HEK293T (cell line): ENCODE data around the gene SFMBT1.
"Not testable (repeated sequence)": the region's sequence is repeated elsewhere in the genome, so short reads cannot be mapped to it uniquely, and the experiment has no call there.

Source experiments
- CTCF ChIA-PET: fragments of 350-600 bp; formaldehyde crosslinking; extraction: SDS; loops from one replicate; lab custom pipeline; 2021; ENCODE audit warnings: antibody characterized with exemption, inconsistent platforms; lab: Yijun Ruan, JAX
- POLR2A ChIA-PET: fragments of 350-600 bp; formaldehyde crosslinking; extraction: SDS; loops from one replicate; lab custom pipeline; 2020; ENCODE audit warnings: antibody characterized with exemption, inconsistent platforms; lab: Yijun Ruan, JAX
- DNase-seq: peaks from one replicate; pipeline ENCODE4 v3.0.0; 2012; ENCODE audit warnings: mixed read lengths; ENCODE audit errors: extremely low spot score
- ARNT ChIP-seq: fragments of 450-650 bp; IDR thresholded peaks from 2 replicates; pipeline ENCODE4 v1.6.1; 2017; ENCODE audit warnings: mild to moderate bottlenecking
- BHLHE40 ChIP-seq: fragments of 450-650 bp; IDR thresholded peaks from 2 replicates; pipeline ENCODE4 v1.6.1; 2016; ENCODE audit warnings: mild to moderate bottlenecking, moderate library complexity, borderline replicate concordance
- CTBP1 ChIP-seq: fragments of 450-650 bp; IDR thresholded peaks from 2 replicates; pipeline ENCODE4 v1.6.1; 2016; ENCODE audit warnings: borderline replicate concordance
- ELF4 ChIP-seq: fragments of 450-650 bp; IDR thresholded peaks from 2 replicates; pipeline ENCODE4 v1.6.1; 2017; ENCODE audit warnings: antibody characterized with exemption
- FOXA1 ChIP-seq: fragments of 450-650 bp; IDR thresholded peaks from 2 replicates; pipeline ENCODE4 v1.6.1; 2016; ENCODE audit warnings: mild to moderate bottlenecking
- FOXK2 ChIP-seq: fragments of 450-650 bp; IDR thresholded peaks from 2 replicates; pipeline ENCODE4 v1.6.1; 2016; ENCODE audit warnings: mild to moderate bottlenecking
- FOXM1 ChIP-seq: fragments of 450-650 bp; IDR thresholded peaks from 2 replicates; pipeline ENCODE4 v1.6.1; 2017; ENCODE audit warnings: mild to moderate bottlenecking, borderline replicate concordance
- HDGF ChIP-seq: fragments of 450-650 bp; IDR thresholded peaks from 2 replicates; pipeline ENCODE4 v1.6.1; 2017; ENCODE audit warnings: antibody characterized with exemption, borderline replicate concordance
- L3MBTL2 ChIP-seq: fragments of 450-650 bp; conservative IDR thresholded peaks from 2 replicates; pipeline ENCODE4 v1.6.1; 2016; ENCODE audit warnings: mild to moderate bottlenecking
- LEF1 ChIP-seq: fragments of 450-650 bp; IDR thresholded peaks from 2 replicates; pipeline ENCODE4 v1.6.1; 2017; ENCODE audit warnings: mild to moderate bottlenecking, borderline replicate concordance
- NFRKB ChIP-seq: fragments of 450-650 bp; IDR thresholded peaks from 2 replicates; pipeline ENCODE4 v1.6.1; 2016; ENCODE audit warnings: mild to moderate bottlenecking, moderate library complexity
- SP1 ChIP-seq: fragments of 450-650 bp; IDR thresholded peaks from 2 replicates; pipeline ENCODE4 v1.6.1; 2017
- SUZ12 ChIP-seq: fragments of 450-650 bp; IDR thresholded peaks from 2 replicates; pipeline ENCODE4 v1.6.1; 2016; ENCODE audit warnings: mild to moderate bottlenecking
- TARDBP ChIP-seq: fragments of 450-650 bp; IDR thresholded peaks from 2 replicates; pipeline ENCODE4 v1.6.1; 2016
- ZNF384 ChIP-seq: fragments of 450-650 bp; IDR thresholded peaks from 2 replicates; pipeline ENCODE4 v1.6.1; 2016
- TF ChIP-seq, protein P1 (sequence below): fragments of 450-650 bp; IDR thresholded peaks from 2 replicates; pipeline ENCODE4 v1.6.1; 2016

Gene SFMBT1

DNA sequence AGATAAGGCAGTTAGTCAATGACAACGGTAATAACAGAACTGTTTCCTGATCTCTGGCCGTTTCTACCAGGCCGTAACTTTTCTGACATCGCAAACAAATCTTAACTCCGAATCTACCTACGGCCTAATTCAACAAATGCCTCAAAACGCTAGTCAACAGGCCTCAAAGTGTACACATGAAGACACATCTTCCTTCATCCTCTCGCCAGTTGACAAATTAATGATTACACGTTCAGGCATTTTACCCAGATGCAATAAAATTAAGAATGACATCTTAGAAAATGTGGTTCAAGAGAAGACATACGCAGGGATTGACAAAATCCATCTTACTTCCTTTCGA is 1.5 kb downstream of the SFMBT1 start:
- TF ChIP-seq BHLHE40 (no peak), NFRKB (no peak), FOXA1 (no peak), ZNF384 (no peak), CTBP1 (no peak), FOXM1 (no peak), ELF4 (no peak)
- TF ChIP-seq, protein P1, sequence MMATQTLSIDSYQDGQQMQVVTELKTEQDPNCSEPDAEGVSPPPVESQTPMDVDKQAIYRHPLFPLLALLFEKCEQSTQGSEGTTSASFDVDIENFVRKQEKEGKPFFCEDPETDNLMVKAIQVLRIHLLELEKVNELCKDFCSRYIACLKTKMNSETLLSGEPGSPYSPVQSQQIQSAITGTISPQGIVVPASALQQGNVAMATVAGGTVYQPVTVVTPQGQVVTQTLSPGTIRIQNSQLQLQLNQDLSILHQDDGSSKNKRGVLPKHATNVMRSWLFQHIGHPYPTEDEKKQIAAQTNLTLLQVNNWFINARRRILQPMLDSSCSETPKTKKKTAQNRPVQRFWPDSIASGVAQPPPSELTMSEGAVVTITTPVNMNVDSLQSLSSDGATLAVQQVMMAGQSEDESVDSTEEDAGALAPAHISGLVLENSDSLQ, result no peak
- CTCF ChIA-PET, result no interaction called here
- POLR2A ChIA-PET, result interaction anchor here (0.5 to 2.9 kb wide), 2 partner anchors 18 to 31 kb away, joined by 3 to 12 read pairs; no protein-coding TSS in a partner anchor
- DNase-seq, result no peak

DNA sequence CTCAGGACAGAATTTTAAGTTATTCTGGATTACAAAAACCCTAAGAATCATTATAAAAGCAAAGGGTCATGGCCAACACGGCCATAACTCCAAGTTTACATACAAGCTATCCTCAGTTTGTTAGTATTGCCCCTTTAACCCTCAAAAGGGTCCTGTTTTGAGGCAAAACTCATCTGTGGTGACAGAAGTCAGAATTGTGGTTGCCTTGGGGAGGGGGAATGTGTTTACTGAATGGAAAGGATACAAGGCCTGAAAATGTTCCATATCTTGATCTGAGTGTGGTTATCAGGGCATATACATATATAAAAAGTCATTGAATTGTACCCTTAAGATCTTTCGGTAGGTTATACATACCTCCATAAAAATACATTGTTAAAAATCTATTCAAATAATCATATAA is 2.1 kb downstream of the SFMBT1 start:
- no peak for DNase-seq
- CTCF ChIA-PET, result no interaction called here
- POLR2A ChIA-PET, result interaction anchor here (0.5 to 2.9 kb wide), 2 partner anchors 17 to 31 kb away, joined by 3 to 12 read pairs; no protein-coding TSS in a partner anchor
- no peak for TF ChIP-seq ARNT
- TF ChIP-seq ZNF384, result no peak

DNA sequence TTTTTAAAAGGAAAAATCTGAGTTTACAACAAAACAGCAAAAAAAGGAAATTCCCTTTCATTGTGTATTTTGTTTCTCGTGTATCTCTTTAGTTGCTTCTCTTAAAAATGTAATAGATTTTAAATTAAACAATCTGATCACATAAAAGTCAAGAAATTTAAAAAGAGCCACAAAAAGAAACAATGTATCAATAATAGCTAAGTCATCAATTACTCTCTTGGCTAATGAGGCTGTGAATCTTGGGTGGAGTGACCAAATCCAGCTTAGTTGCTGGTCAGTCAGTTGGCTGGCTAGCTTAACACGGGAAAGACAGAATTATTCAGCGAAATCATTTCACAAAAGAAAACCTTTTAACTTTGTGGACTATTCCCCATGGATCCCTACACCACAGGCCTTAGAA is 3.2 kb downstream of the SFMBT1 start:
- POLR2A ChIA-PET, result interaction anchor here (2.9 kb wide), 1 partner anchor 16 kb away, joined by 12 read pairs; no protein-coding TSS in a partner anchor

DNA sequence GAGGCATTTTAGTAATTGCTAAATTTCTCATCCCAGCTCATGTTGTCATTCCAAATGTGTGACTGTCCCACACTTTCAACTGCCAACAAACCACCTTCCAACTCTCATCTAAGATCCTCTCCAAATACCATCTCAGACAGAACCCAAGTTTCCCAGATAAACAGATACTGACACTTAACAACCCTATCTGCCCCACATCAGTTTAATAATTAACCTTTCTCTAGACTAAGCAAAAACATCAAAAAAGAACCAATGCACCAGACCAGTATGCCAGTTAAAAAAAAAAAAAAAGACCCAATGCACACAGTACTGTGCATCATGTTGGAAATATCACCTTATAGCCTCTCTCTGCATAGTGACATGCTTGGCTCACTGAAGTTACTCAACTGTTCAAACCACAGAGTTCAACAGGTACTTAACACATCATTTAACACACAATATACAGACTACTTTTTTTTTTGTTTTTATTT is 5.5 kb downstream of the SFMBT1 start:
- POLR2A ChIA-PET, result no interaction called here
- TF ChIP-seq ZNF384 (peak; percentile 58; the same call in 1 of the 2 replicates), SP1 (no peak)
- no peak for DNase-seq
- CTCF ChIA-PET, result no interaction called here

More for the DNA sequence above, 3.2 kb downstream of the SFMBT1 start:
- TF ChIP-seq CTBP1, result no peak
- no peak for TF ChIP-seq TARDBP
- TF ChIP-seq NFRKB, result no peak
- no peak for TF ChIP-seq FOXA1
- no peak for TF ChIP-seq BHLHE40
- no peak for TF ChIP-seq ZNF384
- no peak for TF ChIP-seq FOXK2
- no peak for TF ChIP-seq SP1
- TF ChIP-seq ARNT, result no peak
- no peak for TF ChIP-seq LEF1
- TF ChIP-seq HDGF, result no peak
- no peak for TF ChIP-seq L3MBTL2
- no peak for TF ChIP-seq ELF4
- TF ChIP-seq FOXM1, result no peak
- no peak for TF ChIP-seq SUZ12
- TF ChIP-seq, protein P1, result no peak
- CTCF ChIA-PET, result no interaction called here
- DNase-seq, result no peak

DNA sequence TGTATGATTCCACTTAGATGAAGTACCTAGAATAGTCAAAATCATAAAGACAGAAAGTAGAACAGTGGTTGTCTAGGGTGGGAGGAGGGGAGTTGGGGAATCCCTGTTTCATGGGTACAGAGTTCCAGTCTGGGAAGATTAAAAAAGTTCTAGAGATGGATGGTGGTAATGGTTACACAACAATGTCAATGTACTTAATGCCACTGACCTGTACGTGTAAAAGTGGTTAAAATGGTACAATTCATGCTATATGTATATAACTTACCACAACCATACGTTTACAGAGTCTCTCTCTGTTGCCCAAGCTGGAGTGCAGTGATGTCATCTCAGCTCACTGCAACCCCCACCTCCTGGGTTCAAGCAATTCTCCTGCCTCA is 6.5 kb downstream of the SFMBT1 start:
- no peak for DNase-seq
- TF ChIP-seq, protein P1, result no peak
- TF ChIP-seq TARDBP (no peak), FOXA1 (no peak), BHLHE40 (no peak), ELF4 (no peak), LEF1 (no peak), L3MBTL2 (no peak), HDGF (no peak), SUZ12 (no peak), FOXM1 (no peak)
- ChIA-PET CTCF (no interaction called here), POLR2A (no interaction called here)

DNA sequence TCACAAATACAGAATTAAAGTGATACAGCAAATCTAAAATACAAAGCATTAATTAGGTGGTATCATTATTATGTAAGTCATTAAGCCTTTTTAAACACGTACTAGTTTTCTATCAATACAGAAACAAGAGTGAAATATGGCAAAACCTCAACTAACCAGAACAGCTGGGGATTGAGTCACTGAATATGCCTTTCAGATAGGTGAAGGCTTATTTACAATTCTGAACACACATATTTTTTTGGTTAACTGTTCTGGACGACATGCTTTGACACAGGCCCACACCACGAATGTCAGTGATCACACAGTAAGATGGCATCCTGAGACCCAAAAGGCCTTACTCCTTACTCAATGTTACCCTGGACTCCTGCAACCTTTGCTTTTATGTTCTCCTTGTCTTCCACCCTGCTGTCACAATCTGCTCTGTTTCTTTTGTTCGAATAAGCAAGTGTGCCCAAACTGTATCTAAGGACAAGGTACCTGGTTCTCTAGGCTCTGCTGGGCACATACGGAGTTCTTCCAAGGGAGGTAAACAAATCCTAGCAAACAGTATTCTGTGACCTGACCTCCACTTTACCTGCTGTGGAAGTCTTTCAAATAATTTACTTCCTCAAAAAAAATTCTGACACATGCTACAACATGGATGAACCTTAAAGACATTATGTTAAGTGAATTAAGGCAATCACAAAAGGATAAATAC is 7.0 kb downstream of the SFMBT1 start:
- no peak for DNase-seq
- TF ChIP-seq BHLHE40 (no peak), NFRKB (no peak), ZNF384 (no peak), LEF1 (no peak), L3MBTL2 (no peak), FOXA1 (no peak)
- ChIA-PET POLR2A (no interaction called here), CTCF (no interaction called here)

DNA sequence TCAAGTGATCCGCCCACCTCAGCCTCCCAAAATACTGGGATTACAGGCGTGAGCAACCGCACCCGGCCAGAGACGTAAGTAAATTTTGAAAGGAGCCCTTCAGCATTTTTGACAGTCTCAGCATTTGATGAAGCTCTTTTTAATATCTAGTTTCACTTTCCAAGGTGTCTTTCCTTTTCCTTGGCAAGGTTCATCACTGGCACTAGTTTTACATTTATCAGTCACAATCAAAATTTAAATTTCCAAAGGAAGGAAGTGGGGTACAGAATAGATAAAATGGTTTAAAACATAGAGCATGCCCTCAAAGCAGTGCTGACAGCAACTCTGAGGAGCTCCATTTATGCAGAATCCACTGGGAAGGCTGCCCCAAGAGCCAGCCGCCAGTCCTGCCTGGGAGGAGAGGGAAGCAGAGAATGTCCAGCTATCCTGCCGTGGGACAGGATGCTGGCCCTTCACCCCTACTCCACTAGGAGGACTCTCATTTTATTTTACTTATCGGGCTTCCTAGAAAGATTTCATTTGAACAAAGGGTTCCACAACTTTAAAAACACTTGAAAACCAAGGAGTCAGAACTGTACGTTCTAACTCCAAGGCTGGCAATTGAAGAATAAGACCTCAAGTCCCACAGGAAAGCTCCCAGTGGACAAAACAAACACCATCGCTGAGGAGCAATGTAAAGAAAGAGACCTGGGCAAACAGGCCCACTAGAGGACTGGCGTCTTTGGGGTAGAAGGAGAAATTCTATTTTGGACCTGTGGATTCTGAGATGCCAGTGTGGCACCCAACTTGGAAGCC is 9.9 kb downstream of the SFMBT1 start:
- POLR2A ChIA-PET, result interaction anchor here (2.1 kb wide), 1 partner anchor 10 kb away, joined by 9 read pairs; the partner anchor contains the start of gene SFMBT1
- no peak for TF ChIP-seq L3MBTL2
- no peak for TF ChIP-seq SP1
- no peak for TF ChIP-seq ZNF384
- no peak for TF ChIP-seq CTBP1
- TF ChIP-seq, protein P1, result no peak
- TF ChIP-seq LEF1, result no peak
- TF ChIP-seq BHLHE40, result no peak
- TF ChIP-seq SUZ12, result no peak
- TF ChIP-seq HDGF, result no peak
- TF ChIP-seq FOXM1, result no peak
- no peak for TF ChIP-seq ARNT
- TF ChIP-seq ELF4, result no peak
- no peak for TF ChIP-seq NFRKB
- no peak for TF ChIP-seq TARDBP
- TF ChIP-seq FOXK2, result no peak
- no peak for TF ChIP-seq FOXA1
- no peak for DNase-seq
- CTCF ChIA-PET, result interaction anchor here (1.8 kb wide), 1 partner anchor 10 kb away, joined by 11 read pairs; no protein-coding TSS in a partner anchor

DNA sequence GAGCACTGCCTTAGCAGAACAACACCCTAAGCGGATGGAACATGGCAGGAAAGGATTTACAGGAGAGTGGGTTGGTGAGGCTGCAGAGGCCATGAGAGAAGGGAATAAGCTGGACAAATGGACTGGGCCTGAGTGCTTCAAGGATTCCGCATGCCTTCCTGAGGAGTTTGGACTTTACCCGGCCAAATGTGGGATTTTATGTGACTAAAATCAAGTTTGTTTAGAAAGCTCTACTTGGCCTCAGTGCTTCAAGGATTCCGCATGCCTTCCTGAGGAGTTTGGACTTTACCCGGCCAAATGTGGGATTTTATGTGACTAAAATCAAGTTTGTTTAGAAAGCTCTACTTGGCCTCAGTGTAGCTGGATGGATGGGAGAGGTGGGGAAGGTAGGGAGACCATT is 10.9 kb downstream of the SFMBT1 start:
- POLR2A ChIA-PET, DNase-seq: not testable (repeated sequence)
- CTCF ChIA-PET, result interaction anchor here (0.7 to 1.8 kb wide), 2 partner anchors 9 to 503 kb away, joined by 3 to 11 read pairs; no protein-coding TSS in a partner anchor

DNA sequence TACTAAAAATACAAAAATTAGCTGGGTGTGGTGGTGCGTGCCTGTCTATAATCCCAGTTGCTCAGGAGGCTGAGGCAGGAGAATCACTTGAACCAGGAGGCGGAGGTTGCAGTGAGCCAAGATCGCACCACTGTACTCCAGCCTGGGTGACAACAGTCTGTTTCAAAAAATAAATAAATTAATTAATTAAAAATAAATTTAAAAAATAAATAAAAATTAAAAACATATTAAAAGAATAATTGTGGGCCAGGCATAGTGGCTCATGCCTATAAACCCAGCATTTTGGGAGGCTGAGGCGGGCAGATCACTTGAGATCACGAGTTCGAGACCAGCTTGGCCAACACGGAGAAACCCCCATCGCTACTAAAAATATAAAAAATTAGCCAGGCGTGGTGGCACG is 11.5 kb downstream of the SFMBT1 start:
- CTCF ChIA-PET, result interaction anchor here (1.8 kb wide), 1 partner anchor 8 kb away, joined by 11 read pairs; no protein-coding TSS in a partner anchor
- DNase-seq, POLR2A ChIA-PET: not testable (repeated sequence)
